Tibial nerve (tissue), 4 donors: ENCODE measurements around the gene CCPG1.

Experiments used
- CTCF ChIP-seq, 5 experiments: fragments of 200-600 bp in 3 of 5; fragments of 450-650 bp in 2 of 5; sonication (generic) in 3 of 5; IDR thresholded peaks; one replicate each; pipeline ENCODE4 v1.5.1; 2016 to 2019; ENCODE audit warnings: antibody characterized with exemption in 5 of 5, mild to moderate bottlenecking in 3 of 5, moderate library complexity in 2 of 5
- EP300 ChIP-seq, 2 donors: sonication (generic); formaldehyde crosslinking; IDR thresholded peaks; one replicate each; pipeline ENCODE4 v1.6.1; 2017; ENCODE audit warnings: antibody characterized with exemption in 2 of 2, mild to moderate bottlenecking in 1 of 2

- no peak for TF ChIP-seq CTCF (IDR thresholded peaks at IDR 0.05)
- no peak for TF ChIP-seq EP300 (IDR thresholded peaks at IDR 0.05)
Observed at GRCh38 chr15:55457401-55458022, 49.4 kb upstream of the CCPG1 start.
